Measurements from ENCODE around the gene NSRP1. TPM values are rescaled to one million over a fixed set of nuclear protein-coding genes. Genes with fewer than 3 reads are reported as not detected.
"Not testable (repeated sequence)": the region's sequence is repeated elsewhere in the genome, so short reads cannot be mapped to it uniquely, and the experiment has no call there.

Gene NSRP1
- total RNA-seq, 2 donors from 2014 or later, result 22.1 to 33.8 TPM

DNA sequence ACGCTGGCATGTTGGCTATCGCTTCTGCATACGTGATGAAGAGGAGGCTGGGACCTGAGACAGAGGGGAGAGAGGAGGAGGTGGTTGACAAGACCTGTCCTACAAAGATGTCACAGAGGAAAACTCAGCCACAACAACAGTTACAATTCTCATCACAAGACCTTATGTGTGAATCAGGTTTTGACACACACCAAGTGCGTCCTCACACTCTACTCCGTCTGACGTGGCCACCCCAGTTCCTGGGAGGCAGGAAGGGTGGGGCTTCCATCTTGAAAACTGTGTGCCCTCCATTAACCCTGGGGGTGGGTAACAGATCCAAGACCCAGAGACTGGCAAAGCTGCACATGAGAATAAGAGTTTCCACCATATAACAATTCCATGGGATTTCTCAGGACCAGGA, 94.8 kb downstream of the NSRP1 start:
- no peak for ATAC-seq
- intact Hi-C loops (cut with DNase I), result no loop called here
- no peak for DNase-seq

DNA sequence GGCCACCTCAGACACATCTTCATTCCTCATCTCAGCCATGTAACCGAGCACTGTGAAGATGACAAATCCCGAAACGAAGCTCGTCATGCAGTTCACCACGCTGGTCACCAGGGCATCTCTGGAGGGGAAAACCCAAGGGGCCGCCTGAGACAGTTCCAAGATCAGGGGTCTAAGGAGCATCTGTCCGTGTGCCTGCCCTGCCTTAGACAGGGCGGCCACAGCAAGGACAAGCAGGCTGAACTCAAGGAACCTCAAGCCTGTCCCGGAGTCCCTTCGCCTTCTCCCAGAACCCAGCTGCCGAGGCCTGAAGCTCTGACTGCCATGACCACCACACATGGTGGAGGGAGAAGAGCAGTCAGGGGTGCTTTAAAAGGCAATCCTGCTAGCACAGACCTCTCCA, 96.1 kb downstream of the NSRP1 start:
- DNase-seq (no peak), ATAC-seq (no peak)

DNA sequence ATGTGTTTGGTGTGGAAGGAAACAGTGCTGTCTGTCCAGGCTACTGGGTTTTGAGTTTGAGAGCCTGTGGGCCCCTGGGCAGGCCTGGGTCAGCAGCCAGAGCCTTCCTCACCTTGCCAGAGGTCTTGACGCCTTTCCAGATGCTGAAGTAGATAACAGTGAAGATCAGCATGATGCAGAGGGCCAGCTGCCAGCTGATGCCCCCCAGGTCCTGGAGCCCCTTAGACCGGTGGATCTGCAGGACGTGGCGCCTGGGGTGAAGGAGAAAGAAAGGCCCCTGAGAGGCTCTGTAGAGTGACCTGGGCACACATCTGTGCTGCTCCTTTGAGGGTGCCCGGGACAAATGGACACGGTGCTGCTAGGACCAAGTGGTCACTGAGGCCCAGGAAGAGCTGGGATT, 100.4 kb downstream of the NSRP1 start:
- intact Hi-C loops (cut with DNase I), result no loop called here
- DNase-seq (no peak), ATAC-seq (no peak)

More for the DNA sequence above, 96.1 kb downstream of the NSRP1 start:
- intact Hi-C loops (cut with DNase I), result no loop called here

- ATAC-seq (no peak), DNase-seq (no peak)
- intact Hi-C loops (cut with DNase I), result no loop called here
These were observed 101.2 kb downstream of the NSRP1 start for GRCh38 chr17:30217746-30218245.

GRCh38 chr17:30218799-30219198, 102.2 kb downstream of the NSRP1 start:
- ATAC-seq (no peak), DNase-seq (no peak)
- intact Hi-C loops (cut with DNase I), result no loop called here

DNA sequence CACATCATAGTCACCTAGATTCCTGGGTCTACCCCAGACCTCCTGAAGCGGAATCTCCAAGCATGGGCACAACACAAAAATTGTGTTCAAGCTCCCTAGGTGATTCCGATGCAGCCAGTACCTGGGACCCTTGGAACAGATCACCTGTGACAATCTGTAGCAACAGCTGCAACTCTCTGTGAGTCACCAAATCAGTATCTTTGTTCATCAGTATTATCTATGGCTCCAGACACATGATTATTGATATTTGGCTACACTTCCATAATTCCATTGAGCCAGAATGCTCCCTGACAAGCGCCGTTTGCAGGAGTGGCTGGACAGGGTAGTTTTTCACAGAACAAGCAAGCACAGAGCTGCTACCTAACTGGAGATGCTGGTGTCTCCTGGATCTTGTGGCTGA, 102.7 kb downstream of the NSRP1 start:
- DNase-seq (no peak), ATAC-seq (no peak)
- intact Hi-C loops (cut with DNase I), result no loop called here

DNA sequence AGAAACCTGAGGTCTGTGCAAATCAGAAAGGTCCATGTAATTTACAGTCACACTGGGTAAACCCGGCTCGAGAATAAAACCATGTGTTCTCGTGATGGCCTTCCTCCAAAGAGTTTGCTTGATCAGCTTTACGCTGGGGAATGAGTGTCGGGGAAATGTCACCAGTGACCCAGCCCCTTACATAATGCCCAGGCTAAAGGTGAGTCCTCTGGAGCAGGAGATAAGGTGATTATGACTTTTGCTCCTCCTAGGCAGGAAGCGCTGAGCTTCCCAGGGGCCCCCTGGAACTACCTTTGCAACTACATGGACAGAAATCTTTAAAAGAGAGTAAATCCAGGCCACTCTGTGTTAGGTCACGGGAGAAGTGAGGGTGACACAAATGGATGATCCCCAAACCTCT, 103.2 kb downstream of the NSRP1 start:
- peak in 1 of 2 donors; percentile 67 for ATAC-seq

DNA sequence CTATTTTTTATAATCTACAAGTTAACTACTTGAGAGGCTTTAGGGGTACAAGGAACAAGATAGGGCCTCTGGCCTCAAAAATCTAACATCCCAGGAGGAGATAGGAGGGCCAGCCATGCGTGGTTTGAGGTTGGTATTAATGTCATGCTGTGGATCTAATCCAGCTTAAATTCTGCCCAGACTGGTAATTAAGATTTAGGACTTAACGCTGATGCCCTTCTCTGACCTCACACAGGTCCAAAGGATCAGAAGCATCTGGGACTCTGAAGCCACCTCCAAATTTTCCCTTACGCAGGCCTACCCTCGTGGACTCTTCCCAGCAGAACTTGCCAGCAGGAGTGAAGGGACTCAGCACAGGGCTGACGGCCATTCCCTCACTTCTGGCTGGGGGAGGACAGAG, 103.8 kb downstream of the NSRP1 start:
- intact Hi-C loops (cut with DNase I), result no loop called here
- no peak for ATAC-seq

More for the DNA sequence above, 103.2 kb downstream of the NSRP1 start:
- intact Hi-C loops (cut with DNase I), result no loop called here
- no peak for DNase-seq

GRCh38 chr17:30221346-30221745, 104.7 kb downstream of the NSRP1 start:
- ATAC-seq, result no peak
- intact Hi-C loops (cut with DNase I), result no loop called here
- no peak for DNase-seq

More for the DNA sequence above, 103.8 kb downstream of the NSRP1 start:
- no peak for DNase-seq

- intact Hi-C loops (cut with DNase I), result no loop called here
- no peak for ATAC-seq
- no peak for DNase-seq
These were observed 105.6 kb downstream of the NSRP1 start for GRCh38 chr17:30222251-30222650.

GRCh38 chr17:30222721-30223175, 106.1 kb downstream of the NSRP1 start:
- no peak for DNase-seq
- ATAC-seq, result no peak
- intact Hi-C loops (cut with DNase I), result no loop called here

- DNase-seq, result no peak
- intact Hi-C loops (cut with DNase I), result no loop called here
- ATAC-seq, result no peak
These were observed 107.9 kb downstream of the NSRP1 start for GRCh38 chr17:30224419-30224960.

- ATAC-seq, result no peak
- intact Hi-C loops (cut with DNase I), result no loop called here
- DNase-seq, result no peak
These were observed 108.5 kb downstream of the NSRP1 start for GRCh38 chr17:30225112-30225511.

DNA sequence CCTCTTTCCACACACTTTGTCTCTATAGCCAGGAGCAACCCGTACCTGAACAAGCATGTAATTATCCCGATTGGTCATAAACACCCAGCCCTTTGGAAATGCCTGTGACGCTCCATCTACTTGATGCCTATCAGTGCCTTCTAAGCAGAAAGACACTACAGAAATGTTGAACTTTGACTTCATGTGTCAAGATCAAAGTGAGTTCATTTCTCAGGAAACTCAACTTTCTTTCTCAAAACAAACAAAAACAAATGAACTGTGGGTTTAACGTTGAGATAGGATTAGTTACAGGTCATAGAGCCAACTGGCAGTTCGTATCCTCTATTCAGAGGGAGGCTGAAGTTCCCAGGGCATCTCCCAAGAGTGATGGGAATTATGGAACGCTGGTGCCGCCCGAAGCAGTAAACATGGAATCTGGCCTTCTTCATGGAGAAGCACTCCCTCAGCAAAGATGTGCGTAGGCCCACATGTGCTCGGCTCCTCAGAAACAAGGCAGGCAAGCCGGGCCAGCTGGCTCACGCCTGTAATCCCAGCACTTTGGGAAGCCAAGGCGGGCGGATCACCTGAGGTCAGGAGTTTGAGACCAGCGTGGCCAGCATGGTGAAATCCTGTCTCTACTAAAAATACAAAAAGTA, 109.4 kb downstream of the NSRP1 start:
- no peak for ATAC-seq
- no peak for DNase-seq
- intact Hi-C loops (cut with DNase I), result no loop called here

- ATAC-seq (no peak), DNase-seq (no peak)
- intact Hi-C loops (cut with DNase I), result no loop called here
These were observed 110.3 kb downstream of the NSRP1 start for GRCh38 chr17:30226878-30227277.

GRCh38 chr17:30228011-30228410, 111.4 kb downstream of the NSRP1 start:
- intact Hi-C loops (cut with DNase I), result no loop called here
- no peak for ATAC-seq
- no peak for DNase-seq

- no peak for DNase-seq
- intact Hi-C loops (cut with DNase I), result no loop called here
- ATAC-seq, result no peak
These were observed 112.4 kb downstream of the NSRP1 start for GRCh38 chr17:30229012-30229411.

- intact Hi-C loops (cut with DNase I); ATAC-seq; DNase-seq: not testable (repeated sequence)
These were observed 113.4 kb downstream of the NSRP1 start for GRCh38 chr17:30230009-30230408.

DNA sequence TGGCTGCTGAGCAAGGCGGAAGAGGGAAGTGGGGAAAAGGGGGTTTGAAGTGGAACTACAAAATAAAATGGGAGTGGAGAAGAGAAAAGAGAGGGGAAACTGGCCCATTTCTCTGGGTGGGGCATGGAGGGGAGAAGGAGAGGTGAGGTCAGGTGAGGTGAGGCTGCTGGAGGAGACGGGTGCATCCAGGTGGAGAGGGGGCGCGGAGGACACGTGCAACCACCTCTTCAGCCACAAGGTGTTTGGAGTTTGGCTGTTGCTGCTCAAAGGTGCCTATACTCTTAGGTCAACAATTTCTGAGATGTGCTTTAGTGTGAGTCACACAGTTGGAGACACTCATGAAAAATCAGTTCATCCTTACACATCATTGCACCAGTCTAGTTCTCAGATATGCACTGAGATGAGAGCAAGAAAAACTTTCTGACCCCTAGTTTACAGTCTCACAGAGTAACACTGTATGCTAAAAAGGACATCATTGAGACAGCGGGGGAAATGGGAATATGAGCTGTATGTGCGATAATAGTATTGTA, 114.0 kb downstream of the NSRP1 start:
- intact Hi-C loops (cut with DNase I), result no loop called here
- DNase-seq (no peak), ATAC-seq (no peak)

- intact Hi-C loops (cut with DNase I), result no loop called here
These were observed 115.6 kb downstream of the NSRP1 start for GRCh38 chr17:30232015-30232823.

More at GRCh38 chr17:30232015-30232823, 115.6 kb downstream of the NSRP1 start:
- DNase-seq (no peak), ATAC-seq (no peak)
